HG03439 (cell line): ENCODE results near the gene DNAJB1.
A peak's percentile ranks its signal among the peaks of the same experiment; 100 is the strongest.
"Not testable (repeated sequence)": the region's sequence is repeated elsewhere in the genome, so short reads cannot be mapped to it uniquely, and the experiment has no call there.

ENCODE experiments used
- ATAC-seq: cut with Tn5 transposase; IDR thresholded peaks from one replicate; pipeline ENCODE4 v1.9.1; 2021; ENCODE audit warnings: mild to moderate bottlenecking, moderate library complexity; ENCODE audit not compliant: unreplicated experiment

DNAJB1 gene

DNA sequence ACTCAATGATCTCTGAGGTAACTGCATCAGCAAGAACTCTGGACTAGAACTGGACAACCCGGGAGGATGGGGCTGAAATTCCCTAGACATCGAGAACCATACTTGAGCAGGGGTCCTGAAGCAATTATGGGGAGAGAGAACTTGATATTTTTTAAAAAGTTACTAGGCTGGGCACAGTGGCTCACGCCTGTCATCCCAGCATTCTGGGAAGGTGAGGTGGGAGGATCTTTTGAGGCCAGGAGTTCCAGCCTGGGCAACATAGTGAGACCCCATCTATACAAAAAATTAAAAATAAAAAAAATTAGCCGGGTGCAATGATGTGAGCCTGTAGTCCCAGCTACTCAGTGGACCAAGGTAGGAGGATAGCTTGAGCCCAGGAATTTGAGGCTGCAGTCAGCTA, 2.3 kb upstream of the DNAJB1 start:
- ATAC-seq, result no peak

DNA sequence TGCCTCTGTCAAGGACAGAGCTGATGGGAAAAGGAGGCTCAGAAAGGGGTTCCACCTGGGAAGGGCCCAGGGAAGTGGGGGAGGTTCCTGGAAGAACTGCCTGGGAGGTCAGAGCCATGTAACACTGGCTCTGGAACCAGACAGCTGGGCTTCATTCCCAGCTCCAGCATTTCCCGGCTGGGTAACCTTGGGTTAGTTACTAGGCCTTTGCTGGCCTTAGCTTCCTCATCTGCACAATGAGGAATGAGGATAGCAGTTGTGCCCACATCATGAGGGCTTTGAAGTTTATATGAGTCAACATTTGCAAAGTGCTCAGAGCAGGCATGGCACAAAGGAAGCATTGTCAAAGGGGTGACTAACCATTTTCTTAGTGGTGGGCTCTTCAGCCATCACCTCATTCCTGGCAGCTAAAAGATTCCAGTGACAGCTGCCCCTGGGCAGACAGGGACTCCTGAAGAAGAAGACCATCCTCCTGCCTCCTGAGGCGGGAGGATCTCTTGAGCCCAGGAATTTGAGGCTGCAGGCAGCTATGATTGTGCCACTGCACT, 1.7 kb upstream of the DNAJB1 start:
- ATAC-seq, result no peak

DNA sequence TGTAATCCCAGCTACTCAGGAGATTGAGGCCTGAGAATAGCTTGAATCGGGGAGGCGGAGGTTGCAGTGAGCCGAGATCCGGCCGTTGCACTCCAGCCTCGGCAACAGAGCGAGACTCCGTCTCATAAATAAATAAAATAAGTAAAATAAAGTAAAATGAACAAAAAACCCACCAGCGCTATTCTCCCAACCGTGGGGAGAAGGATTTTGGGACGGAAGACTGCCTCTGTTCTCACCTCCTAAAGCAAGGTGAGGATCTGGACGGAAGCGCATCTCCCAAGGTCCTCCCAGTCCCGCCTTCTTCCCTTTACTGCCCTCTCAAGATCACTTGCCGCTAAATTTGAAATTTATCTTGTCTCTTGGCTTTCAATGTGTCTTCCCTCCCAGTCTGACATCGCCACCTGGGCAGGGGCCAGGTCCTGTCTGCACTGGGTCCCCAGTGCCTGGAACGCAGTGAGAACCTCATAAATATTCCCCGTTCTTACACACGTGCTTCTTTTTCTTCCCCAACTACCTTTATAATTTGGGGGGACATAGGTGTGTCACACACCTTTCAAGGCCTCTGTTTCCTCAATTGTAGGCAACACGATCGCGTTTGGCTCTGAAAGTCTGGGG, 1.2 kb upstream of the DNAJB1 start:
- ATAC-seq, result no peak

- peak; percentile 0 for ATAC-seq
Observed at GRCh38 chr19:14517446-14517839, 754 bp downstream of the DNAJB1 start.

GRCh38 chr19:14516746-14517438, 1.3 kb downstream of the DNAJB1 start:
- ATAC-seq, result no peak

- no peak for ATAC-seq
Observed at GRCh38 chr19:14516048-14516534, 2.1 kb downstream of the DNAJB1 start.

- ATAC-seq, result no peak
Observed at GRCh38 chr19:14515501-14516047, 2.6 kb downstream of the DNAJB1 start.

DNA sequence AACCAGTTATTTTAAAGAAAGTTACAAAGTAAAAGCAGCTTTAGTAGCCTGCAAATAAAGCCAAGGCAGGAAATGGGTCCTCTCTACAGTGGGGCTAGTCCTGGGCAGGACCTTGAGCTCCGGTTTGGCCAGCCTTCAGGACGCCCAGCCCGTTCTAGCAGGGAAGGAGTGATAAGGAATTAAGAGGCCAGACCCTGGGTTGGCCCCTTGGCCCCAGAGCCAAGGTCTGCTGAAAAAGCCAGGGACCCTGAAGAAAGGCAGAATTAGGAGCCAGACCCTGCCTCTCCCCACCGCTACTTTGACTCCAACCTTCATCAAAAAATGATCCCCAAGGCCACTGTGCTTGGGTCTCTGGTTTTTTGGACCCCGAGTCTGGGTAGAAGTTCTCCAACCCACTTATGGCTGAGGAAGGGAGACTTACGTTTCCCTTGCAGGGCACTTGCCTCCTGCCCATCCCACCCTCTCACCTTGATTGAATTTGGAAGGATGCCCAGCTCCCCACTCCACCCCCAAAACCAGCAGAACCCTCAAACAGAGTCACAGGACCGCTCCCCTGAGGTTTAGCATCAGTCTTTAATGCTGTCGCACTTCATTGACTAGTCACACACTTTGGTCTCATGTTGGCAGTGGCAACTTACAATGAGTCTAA, 3.9 kb downstream of the DNAJB1 start:
- ATAC-seq, result no peak

DNA sequence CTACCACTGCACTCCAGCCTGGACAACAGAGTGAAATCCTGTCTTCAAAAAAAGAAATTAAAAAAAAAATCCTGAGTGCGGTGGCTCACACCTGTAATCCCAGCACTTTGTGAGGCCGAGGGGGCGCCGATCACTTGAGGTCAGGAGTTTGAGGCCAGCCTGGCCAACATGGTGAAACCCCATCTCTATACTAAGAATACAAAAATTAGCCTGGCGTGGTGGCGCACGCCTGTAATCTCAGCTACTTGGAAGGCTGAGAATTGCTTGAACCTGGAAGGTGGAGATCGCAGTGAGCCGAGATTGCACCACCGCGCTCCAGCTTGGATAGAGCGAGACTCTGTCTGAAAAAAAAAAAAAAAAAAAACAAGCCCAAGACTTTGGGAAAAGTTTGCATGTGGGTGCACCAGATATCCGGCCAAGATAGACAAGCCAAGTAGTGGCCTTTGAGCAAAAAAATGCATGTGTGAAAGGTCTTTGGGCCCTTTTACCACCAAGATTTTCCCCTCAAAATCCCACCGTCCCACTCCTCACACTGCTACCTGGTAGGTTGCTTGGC, 5.7 kb downstream of the DNAJB1 start:
- ATAC-seq, result no peak

DNA sequence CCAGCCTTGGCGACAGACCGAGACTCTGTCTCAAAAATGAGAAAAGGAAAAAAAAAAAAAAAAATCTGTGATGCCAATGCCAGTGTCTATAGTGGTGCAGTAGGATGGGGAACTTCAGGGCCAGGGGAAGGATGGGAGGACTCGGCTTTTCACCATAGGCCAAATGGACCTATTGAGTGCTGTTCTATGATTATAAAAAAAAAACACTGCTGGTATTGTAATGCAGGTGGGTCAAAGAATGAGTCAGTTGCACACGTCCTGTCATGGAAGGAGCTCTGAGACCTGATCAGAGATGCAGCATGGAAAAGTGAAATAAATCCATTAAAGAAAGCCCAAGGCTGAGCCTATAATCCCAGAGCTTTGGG, 7.0 kb downstream of the DNAJB1 start:
- no peak for ATAC-seq

DNA sequence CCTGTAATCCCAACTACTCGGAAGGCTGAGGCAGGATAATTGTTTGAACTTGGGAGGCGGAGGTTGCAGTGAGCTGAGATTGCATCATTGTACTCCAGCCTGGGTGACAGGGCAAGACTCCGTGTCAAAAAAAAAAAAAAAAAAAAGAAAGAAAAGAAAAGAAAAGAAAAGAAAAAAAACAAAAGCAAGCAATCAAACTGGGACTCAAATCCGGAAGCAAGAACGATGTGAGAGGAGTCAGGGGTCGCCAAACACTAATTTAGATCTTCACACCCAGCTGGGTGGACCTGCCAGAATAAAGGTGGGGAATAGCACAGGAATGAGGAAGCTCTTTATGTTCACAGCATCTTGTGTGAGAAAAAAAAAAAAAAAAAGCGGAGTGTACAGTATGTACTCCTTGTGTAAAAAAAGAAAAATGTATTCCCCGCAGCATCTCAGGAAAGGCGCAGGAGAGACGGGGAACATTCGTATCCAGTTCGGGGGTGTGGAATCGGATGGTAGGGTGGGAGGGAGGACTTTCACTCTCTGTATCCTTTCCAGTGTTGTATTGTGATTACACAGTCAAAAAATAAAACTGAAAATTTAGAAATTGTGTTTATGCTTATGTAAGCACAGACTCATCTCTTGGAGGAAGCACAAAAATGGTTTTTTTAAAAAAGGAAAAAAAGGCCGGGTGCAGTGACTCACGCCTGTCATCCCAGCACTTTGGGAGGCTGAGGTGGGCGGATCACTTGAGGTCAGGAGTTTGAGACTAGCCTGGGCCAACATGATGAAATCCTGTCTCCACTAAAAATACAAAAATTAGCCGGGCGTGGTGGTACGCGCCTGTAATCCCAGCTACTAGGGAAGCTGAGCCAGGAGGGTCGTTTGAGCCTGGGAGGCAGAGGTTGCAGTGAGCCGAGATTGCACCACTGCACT, 7.6 kb downstream of the DNAJB1 start:
- no peak for ATAC-seq

- ATAC-seq, result no peak
Observed at GRCh38 chr19:14507704-14508542, 10.3 kb downstream of the DNAJB1 start.

GRCh38 chr19:14505488-14506239, 12.5 kb downstream of the DNAJB1 start:
- ATAC-seq, result no peak

DNA sequence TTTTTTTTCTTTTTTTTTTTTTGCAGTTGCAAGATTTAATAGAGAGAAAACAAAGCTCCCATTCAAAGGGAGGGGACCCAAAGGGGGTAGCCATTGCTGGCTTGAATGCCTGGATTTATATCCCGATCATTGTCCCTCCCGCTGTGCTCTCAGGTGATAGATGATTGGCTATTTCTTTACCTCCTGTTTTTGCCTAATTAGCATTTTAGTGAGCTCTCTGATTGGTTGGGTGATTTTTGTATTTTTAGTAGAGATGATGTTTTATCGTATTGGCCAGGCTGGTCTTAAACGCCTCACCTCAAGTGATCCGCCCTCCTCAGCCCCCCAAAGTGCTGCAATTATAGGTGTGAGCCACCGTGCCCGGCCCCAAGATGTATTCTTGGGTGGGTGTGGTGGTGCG, 13.6 kb downstream of the DNAJB1 start:
- ATAC-seq, result not testable (repeated sequence)

GRCh38 chr19:14503285-14503684, 14.9 kb downstream of the DNAJB1 start:
- ATAC-seq, result no peak

GRCh38 chr19:14502334-14503092, 15.7 kb downstream of the DNAJB1 start:
- ATAC-seq, result no peak

GRCh38 chr19:14497228-14497921, 20.8 kb downstream of the DNAJB1 start:
- no peak for ATAC-seq
